Measurements from ENCODE around the gene MRPL49.

- TF ChIP-seq JUN (IDR thresholded peaks at IDR 0.05) (no peak), RAD21 (conservative IDR thresholded peaks at IDR 0.05 in 1 of 2, IDR thresholded peaks at IDR 0.05 in 1 of 2) (no peak), MAFK (IDR thresholded peaks at IDR 0.05; ENCODE audit: partially characterized antibody) (no peak), ESRRA (IDR thresholded peaks at IDR 0.05; ENCODE audit: borderline replicate concordance, low read length) (no peak), USF2 (IDR thresholded peaks at IDR 0.05) (no peak), PBX3 (IDR thresholded peaks at IDR 0.05) (no peak)
These were observed 21.3 kb upstream of the MRPL49 start for GRCh38 chr11:65100674-65101350.
